Pancreas (tissue), 10 donors: ENCODE measurements around the gene OR52A1. TPM values are rescaled to one million over a fixed set of nuclear protein-coding genes. Genes with fewer than 3 reads are reported as not detected.
A peak's percentile ranks its signal among the peaks of the same experiment; 100 is the strongest.

ENCODE experiments used
- ATAC-seq, 4 donors: fragments of 200-7000 bp; cut with Tn5 transposase; one replicate each; pipeline versions ENCODE4 v1.8.0 to v1.9.1; 2020; ENCODE audit warnings: mild to moderate bottlenecking in 4 of 4, moderate library complexity in 4 of 4
- DNase-seq, 6 donors: peaks; one replicate each; pipeline ENCODE4 v3.0.0-alpha.2; 2020
- FAIRE-seq: peaks from 2 replicates; lab custom pipeline; 2012; peaks lifted over from hg19 to GRCh38; lab: Jason Lieb, UNC
- H3K27ac ChIP-seq, 4 donors: fragments of 200-600 bp; sonication (generic); 1 replicate in 3 of 4; 2 replicates in 1 of 4; pipeline versions ENCODE4 v1.5.0 to v1.8.0; 2020
- H3K27me3 ChIP-seq, 4 donors: fragments of 200-600 bp; one replicate each; pipeline ENCODE4 v1.8.0; 2021
- H3K36me3 ChIP-seq, 3 donors: fragments of 200-600 bp; sonication (generic) in 1 of 3; one replicate each; pipeline versions ENCODE4 v1.5.0 to v1.8.0; 2020 to 2021
- H3K4me1 ChIP-seq, 3 donors: fragments of 200-600 bp; one replicate each; pipeline ENCODE4 v1.8.0; 2021
- H3K4me3 ChIP-seq, 4 donors: fragments of 200-600 bp; sonication (generic) in 2 of 4; one replicate each; pipeline versions ENCODE4 v1.5.0 to v1.8.0; 2020 to 2021
- H3K9me3 ChIP-seq, 4 donors: fragments of 200-600 bp; one replicate each; pipeline ENCODE4 v1.8.0; 2021
- WGBS, 2 donors: extraction: QIAGEN DNeasy Blood & Tissue Kit; methylation state at CpG; one replicate each; pipeline ENCODE4 v1.1.7; 2013; 5-methylcytosine and 5-hydroxymethylcytosine counted together
- intact Hi-C, 3 donors: fragments of 100-400 bp; cut with DNase I; formaldehyde crosslinking; loops; one replicate each; pipeline versions ENCODE4 v1.11.1 to v1.14.2; 2022
- polyA plus RNA-seq, 2 donors: library from polyadenylated mRNA; stranded (reverse); fragments of 200-250 nt; gene quantifications; one replicate each; pipeline ENCODE4 v1.2.3, GENCODE V29; 2013
- total RNA-seq, 6 donors: library from RNA; stranded (reverse); fragmentation: NEBNext Ultra II Directional in 4 of 6; extraction: Animal tissue kit (Norgen Biotek cat#: 25700) in 4 of 6; gene quantifications; one replicate each; pipeline versions ENCODE4 v1.2.1 to v1.2.4, GENCODE V29; 2021 to 2023
- TF ChIP-seq, protein P1 (sequence below), 4 donors: fragments of 200-600 bp; sonication (generic) in 3 of 4; IDR thresholded peaks; one replicate each; pipeline versions ENCODE4 v1.5.0 to v1.8.0; 2021; ENCODE audit warnings: antibody characterized with exemption in 4 of 4
- donor health status: healthy with polysubstance abuse.
- donor health status: DM: no; HTN: no; CAD: no; lungs with moderate emphysema.
- donor health status: DM: no; HTN: no; CAD: no.
- donor health status: control.
- donor health status: control.
- donor health status: Bipolar disorder and iron deficiency.
- donor health status: DM: yes; HTN: yes; CAD: no.
- donor health status: DM: no; HTN: no; CAD: no.
- donor health status: DM: no; HTN: no; CAD: no.
- donor health status: DM: yes; HTN: yes; CAD: no.

Gene OR52A1
- total and polyA plus RNA-seq, 8 donors: not detected

DNA sequence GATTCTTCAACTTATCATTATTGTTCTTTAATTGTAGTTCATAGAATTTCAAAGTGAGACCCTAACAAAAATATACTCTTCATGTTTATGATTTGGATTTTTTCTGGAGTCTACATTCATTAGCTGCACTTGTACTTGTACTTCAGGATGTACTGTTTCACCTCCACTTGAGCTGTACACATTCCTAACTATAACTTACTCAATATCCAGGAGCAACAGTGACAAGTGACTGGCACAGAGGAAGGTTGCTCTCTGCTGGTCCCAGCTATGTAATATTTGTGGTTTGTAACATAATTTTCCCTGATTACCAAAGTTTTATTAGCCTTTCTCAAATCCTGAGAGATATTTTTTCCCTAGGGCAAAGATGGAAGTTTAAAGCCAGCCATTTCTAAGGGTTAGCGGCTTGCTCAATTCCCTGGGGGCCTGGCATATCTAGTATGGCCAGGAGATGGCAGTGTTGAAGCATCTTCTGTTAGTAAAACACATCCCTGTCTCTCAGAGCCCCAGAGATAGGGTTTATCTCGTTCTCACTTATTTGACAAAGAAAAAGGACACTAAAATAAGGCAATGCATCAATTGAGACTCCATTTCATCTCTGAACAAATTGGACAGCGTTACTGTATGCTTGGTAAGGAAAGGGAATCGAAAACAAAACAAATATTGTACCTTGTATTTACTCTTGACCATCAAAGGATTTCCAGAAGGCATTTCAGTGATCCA is 30.6 kb downstream of the OR52A1 start:
- DNase-seq (peak; percentile 27 to 68 (median 37)), ATAC-seq (peak in 3 of 4 donors; percentile 87 to 93 (median 89)), FAIRE-seq (no peak)
- Histone ChIP-seq H3K9me3 (no peaks in the 10 kb centered on the region), H3K27me3 (no peaks in the 10 kb centered on the region), H3K4me3 (no peak overlapping the region), H3K4me1 (no peaks in the 10 kb centered on the region), H3K27ac (no peak overlapping the region), H3K36me3 (no peaks in the 10 kb centered on the region)
- intact Hi-C loops: loop anchor here in 1 of 3 donors (10.0 kb wide), 1 partner anchor 681 kb away; the partner anchor contains the start of gene OR52N2
- TF ChIP-seq, protein P1, sequence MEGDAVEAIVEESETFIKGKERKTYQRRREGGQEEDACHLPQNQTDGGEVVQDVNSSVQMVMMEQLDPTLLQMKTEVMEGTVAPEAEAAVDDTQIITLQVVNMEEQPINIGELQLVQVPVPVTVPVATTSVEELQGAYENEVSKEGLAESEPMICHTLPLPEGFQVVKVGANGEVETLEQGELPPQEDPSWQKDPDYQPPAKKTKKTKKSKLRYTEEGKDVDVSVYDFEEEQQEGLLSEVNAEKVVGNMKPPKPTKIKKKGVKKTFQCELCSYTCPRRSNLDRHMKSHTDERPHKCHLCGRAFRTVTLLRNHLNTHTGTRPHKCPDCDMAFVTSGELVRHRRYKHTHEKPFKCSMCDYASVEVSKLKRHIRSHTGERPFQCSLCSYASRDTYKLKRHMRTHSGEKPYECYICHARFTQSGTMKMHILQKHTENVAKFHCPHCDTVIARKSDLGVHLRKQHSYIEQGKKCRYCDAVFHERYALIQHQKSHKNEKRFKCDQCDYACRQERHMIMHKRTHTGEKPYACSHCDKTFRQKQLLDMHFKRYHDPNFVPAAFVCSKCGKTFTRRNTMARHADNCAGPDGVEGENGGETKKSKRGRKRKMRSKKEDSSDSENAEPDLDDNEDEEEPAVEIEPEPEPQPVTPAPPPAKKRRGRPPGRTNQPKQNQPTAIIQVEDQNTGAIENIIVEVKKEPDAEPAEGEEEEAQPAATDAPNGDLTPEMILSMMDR (IDR thresholded peaks at IDR 0.05): peak; percentile 68 to 86 (median 77)
- 3% methylated on average over 4 of the region's 4 CpGs for WGBS, 2 donors

DNA sequence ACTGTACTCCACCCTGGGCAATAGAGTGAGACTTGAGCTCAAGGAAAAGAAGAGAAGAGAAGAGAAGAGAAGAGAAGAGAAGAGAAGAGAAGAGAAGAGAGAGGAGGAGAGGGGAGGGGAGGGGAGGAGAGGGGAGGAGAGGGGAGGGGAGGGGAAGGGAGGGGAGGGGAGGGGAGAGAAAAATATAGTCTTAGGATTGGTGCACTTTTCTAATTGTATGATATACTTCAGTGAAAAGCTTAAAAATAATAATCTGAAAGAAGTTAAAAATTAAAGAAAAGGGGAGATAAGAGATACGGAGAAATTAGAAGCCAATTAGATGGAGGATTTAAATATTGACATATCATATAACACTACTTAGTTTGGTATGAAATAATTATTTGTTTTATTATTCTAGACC is 35.7 kb downstream of the OR52A1 start:
- TF ChIP-seq, protein P1 (IDR thresholded peaks at IDR 0.05): no peak
- H3K9me3 ChIP-seq: no peaks in the 10 kb centered on the region
- no peaks in the 10 kb centered on the region for H3K4me1 ChIP-seq
- H3K4me3 ChIP-seq: no peak overlapping the region
- WGBS, 2 donors: 20 to 22% methylated on average over 1 of the region's 1 CpG
- ATAC-seq (no peak), FAIRE-seq (no peak), DNase-seq (no peak)
- no peaks in the 10 kb centered on the region for H3K36me3 ChIP-seq
- no peaks in the 10 kb centered on the region for H3K27me3 ChIP-seq
- H3K27ac ChIP-seq: no peak overlapping the region
- intact Hi-C loops: no loop called here

- no peak for FAIRE-seq
- H3K9me3 ChIP-seq: no peaks in the 10 kb centered on the region
- no peaks in the 10 kb centered on the region for H3K36me3 ChIP-seq
- intact Hi-C loops: no loop called here
- no peak overlapping the region for H3K4me3 ChIP-seq
- no peaks in the 10 kb centered on the region for H3K27me3 ChIP-seq
- TF ChIP-seq, protein P1 (IDR thresholded peaks at IDR 0.05): no peak
- DNase-seq: no peak
- H3K4me1 ChIP-seq: no peaks in the 10 kb centered on the region
- ATAC-seq: no peak
- no peak overlapping the region for H3K27ac ChIP-seq
Observed at GRCh38 chr11:5117588-5117987, 37.0 kb downstream of the OR52A1 start.

DNA sequence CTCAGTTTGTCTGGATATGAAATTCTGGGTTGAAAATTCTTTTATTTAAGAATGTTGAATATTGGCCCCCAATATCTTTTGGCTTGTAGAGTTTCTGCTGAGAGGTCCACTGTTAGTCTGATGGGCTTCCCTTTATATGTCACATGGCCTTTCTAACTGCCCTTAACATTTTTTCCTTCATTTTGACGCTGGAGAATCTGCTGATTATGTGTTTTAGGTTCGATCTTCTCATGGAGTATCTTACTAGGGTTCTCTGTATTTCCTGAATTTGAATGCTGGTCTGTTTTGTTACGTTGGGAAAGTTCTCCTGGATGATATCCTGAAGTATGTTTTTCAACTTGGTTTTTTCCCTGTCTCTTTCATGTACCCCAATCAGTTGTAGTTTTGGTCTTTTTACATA is 39.2 kb downstream of the OR52A1 start:
- no peak overlapping the region for H3K27ac ChIP-seq
- no peaks in the 10 kb centered on the region for H3K9me3 ChIP-seq
- no peaks in the 10 kb centered on the region for H3K4me1 ChIP-seq
- no peaks in the 10 kb centered on the region for H3K36me3 ChIP-seq
- whole genome bisulfite sequencing, 2 donors: 46 to 67% methylated on average over 3 of the region's 3 CpGs
- TF ChIP-seq, protein P1 (IDR thresholded peaks at IDR 0.05): no peak
- FAIRE-seq: no peak
- no peak for ATAC-seq
- intact Hi-C loops: no loop called here
- no peak for DNase-seq
- H3K4me3 ChIP-seq: no peak overlapping the region
- H3K27me3 ChIP-seq: no peaks in the 10 kb centered on the region

GRCh38 chr11:5107285-5107684 is 47.3 kb downstream of the OR52A1 start:
- intact Hi-C loops: no loop called here
- DNase-seq: no peak
- FAIRE-seq: no peak
- no peaks in the 10 kb centered on the region for H3K9me3 ChIP-seq
- TF ChIP-seq, protein P1 (IDR thresholded peaks at IDR 0.05): no peak
- 38 to 46% methylated on average over 3 of the region's 3 CpGs for WGBS, 2 donors
- ATAC-seq: no peak
- no peak overlapping the region for H3K27ac ChIP-seq
- no peaks in the 10 kb centered on the region for H3K4me1 ChIP-seq
- H3K27me3 ChIP-seq: peaks cover 0 to 4% (median 0%) of the 10 kb centered on the region in 4 donors
- H3K4me3 ChIP-seq: no peak overlapping the region
- no peaks in the 10 kb centered on the region for H3K36me3 ChIP-seq
